Measurements from ENCODE around the gene SLC17A7.

Gene SLC17A7

DNA sequence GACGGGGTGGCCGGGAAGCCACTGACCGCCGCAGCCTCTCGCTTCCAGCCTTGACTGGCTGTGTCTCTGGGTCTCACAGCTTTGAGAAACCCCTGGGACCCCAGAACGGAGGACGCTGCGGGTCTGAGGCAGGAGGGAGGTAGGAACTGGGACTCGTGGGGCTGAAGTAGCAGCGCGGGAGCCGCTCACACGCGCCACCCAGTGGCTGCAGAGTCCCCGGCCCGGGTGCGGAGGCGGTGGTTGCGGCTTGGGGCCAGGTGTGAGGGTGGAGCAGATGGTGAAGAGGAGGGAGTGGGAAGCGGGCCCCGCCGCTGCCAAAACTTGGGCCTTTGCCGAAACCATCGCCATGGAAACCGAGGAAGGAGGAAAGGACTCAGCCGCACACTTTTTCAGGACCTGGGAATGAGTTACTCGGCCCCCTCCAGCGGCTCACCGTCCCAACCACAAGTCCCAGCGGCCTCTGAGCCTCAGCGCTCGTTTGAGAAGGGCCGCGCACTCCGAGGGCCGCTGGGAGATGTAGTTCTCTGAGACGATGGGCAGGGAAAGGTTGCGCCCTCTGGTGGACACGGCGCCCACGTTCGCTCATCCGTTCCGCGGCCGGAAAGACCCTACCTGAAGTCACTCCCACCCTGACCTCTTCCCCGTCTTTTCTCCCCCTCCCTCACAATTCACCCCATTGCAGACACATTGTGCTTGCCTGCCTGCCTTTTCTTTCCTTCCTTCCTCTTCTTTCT lies 2.2 kb upstream of the SLC17A7 start:
- peak; percentile 85 for DNase-seq

DNA sequence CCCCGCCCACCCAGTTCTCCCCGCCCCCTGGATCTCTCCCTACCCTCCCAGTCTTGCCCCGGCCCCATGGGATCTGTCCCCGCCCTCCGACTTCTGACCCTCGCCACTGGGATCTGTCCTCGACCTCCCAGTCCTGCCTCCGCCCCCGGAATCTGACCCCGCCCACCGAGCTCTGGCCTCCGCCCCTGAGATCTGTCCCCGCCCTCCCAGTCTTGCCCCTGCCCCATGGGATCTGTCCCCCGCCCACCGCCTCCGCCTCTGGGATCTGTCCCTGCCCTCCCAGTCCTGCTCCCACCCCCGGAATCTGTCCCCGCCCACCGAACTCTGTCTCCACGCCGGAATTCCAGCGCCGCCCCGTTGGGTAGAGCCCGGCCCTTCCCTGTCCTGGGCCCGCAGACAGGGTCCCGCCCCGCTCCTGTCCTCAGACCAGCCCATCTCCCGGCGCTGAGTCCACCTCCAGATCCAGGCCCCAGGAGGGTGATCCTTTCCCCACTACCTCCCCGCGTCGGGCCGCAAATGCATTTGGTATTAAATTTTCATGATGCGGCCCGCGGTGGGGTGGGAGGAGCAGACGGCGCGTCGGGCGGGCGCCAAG lies 1.5 kb upstream of the SLC17A7 start:
- peak; percentile 63 for DNase-seq

DNA sequence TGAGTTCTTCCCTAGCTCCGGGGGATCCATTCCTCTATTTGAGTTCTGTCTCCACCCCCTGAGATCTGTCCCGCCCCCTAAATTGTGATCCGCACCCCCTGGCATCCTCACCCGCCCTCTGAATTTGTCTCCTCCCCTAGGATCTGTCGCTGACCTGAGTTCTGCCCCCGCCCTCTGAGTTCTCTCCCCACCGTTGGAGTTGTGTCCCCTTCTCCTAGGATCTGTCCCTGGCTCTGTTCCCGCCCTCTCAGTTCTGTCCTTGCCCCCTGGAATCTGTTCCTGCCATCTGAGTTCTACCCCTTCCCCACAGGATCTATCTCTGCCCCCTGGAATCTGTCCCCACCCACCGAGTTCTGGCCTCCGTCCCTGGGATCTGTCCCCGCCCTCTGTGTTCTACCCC lies 1.0 kb upstream of the SLC17A7 start:
- DNase-seq: no peak

DNA sequence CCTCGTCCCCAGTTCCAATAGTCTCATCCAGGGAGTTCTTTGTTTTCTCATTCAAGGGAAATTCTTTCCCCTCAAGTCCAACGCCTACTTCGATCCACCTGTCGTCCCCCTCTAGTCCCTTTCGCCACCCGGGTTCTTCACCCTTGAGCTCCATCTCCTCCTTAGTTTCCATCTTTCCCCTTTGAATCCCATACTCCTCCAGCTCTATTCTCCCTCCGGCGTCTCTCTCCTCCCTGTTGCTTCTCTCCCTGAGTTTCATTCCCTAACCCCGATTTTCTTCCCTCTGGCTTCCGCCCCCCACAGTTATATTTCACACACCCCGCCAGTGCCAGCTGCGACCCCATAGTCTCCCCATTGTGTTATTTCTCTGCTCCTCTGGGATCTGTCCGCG lies 628 bp upstream of the SLC17A7 start:
- DNase-seq: no peak

DNA sequence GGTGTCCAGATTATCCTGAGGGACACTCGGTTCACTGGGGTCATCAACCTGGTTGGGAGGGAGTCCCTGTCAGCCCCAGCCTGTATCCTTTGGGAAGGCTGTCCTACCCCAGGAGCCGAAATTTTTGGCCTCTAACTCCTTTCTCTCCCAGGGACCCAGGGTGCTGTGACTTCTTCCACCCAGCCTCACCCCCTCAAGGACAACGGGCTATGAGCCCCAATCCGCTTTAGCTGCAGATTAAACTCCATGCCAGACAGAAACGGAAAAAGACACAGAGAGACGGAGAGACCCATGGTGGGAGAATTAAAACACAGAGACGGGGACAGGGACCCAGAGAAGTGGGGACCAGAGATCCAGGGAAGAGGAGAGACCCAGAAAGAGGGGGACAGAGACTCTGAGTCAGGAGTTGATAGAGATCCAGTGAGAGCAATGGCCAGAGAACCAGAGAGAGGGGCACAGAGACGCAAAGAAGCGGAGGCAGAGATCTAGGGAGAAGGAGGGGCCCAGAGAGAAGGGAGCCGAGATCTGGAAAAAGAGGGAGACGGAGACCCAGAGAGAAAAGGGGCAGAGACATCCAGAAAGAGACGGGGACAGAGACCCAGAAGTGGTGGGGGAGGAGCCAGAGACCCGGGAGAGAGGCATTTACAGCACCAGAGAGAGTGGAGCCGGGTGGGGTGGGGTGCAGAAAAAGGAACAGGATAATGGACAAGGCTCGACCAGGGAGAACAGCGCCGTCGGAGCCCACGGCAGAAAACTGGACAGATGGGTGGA lies 703 bp downstream of the SLC17A7 start:
- no peak for DNase-seq

DNA sequence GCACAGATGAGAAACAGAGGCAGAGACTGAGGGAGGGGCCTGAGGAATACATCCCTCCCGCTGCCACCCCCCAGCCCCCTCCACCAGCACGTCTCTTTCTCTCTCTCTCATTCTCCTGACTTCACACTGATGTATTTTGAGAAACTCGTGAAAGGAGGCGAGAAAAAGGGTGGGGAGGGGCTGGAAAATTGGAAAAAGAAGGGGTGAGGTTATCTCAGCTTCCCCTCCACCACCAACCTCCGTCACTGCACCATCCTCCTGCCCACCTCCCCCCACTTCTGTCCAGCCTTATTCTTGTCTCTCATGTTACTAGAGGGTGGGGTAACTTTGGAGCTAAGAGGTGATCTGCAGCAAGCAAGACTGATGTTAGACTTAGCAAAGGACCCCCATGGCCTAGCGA lies 1.5 kb downstream of the SLC17A7 start:
- DNase-seq: no peak

DNA sequence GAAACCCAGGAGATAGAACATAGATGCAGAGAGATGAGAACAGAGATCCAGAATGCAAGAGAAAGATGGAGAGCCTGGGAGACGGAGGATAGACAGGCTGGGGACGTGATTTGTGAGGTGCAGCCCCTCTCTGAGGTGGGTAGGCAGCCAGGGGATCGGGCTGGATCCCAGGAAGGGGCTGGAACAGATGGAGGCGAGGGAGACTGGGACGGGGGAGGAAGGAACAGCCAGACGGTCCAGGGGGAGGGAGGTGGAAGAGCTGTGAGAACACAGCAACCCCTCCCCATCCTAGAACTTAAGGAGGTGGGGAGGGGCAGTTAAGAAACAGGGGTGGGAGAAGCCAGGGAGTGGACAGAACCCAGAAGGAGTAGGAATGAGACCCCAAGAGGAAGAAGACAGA lies 3.1 kb downstream of the SLC17A7 start:
- DNase-seq: no peak

DNA sequence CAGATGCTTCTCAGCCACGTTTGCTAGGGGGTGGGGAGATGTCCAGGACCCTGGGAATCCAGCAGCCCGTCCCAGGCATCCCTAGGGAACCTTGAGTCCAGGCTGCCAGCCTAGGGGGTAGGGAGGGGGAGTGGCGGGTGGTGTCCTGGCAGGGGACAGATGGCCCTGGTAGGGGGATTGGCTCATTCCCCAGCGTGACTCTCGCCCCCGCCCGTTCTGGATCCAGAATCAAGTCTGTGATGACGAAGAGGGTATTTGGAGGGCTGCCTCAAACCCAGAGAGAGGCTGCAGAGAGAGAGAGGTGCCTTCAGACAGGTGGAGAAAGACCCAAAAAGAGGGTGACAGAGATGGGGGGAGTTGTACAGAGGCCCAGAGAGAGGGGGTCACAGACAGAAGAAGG lies 4.1 kb downstream of the SLC17A7 start:
- no peak for DNase-seq

DNA sequence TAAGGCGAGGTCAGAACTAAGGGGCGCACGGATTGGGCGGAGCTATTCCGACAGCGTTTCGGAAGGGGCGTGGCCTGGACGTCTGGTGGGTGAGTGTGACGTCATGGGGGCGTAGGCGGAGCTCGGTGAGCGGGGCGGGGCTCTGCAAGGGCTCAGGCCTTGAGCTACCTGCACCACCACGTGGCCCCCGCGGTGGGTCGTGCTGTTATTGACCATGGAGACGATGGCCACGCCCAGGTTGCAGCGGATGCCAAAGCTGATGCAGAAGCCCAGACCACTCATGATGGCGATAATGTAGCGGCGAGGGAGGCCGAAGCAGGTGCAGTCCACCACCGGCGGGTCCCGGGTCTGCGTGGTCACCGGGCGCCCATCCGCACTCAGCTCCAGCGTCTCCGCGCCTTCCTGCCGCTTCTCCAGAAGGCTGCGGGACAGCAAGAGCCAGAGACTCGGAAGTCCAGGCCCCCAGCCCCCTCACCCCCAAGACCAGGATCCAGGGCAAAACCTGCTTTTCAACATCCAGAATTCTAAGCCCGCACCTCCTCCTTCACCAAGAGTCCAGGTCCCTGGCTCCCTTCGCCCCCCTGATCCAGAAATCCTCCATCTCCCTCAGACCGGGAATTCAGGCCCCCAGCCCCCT lies 4.8 kb downstream of the SLC17A7 start:
- no peak for DNase-seq

DNA sequence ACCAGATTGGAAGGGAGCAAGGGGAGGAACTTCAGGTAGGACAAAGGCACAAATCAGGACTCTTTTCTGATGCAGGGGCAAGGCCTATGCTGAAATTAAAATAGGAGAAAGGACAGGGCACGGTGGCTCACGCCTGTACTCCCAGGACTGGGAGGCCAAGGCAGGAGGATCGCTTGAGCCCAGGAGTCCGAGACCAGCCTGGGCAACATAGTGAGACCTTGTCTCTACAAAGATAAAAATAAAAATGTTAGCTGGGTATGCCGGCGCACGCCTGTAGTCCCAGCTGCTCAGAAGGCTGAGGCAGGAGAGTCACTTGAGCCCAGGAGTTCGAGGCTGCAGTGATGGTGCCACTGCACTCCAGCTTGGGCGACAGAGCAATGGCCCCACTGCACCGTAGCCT lies 5.7 kb downstream of the SLC17A7 start:
- DNase-seq: no peak

DNA sequence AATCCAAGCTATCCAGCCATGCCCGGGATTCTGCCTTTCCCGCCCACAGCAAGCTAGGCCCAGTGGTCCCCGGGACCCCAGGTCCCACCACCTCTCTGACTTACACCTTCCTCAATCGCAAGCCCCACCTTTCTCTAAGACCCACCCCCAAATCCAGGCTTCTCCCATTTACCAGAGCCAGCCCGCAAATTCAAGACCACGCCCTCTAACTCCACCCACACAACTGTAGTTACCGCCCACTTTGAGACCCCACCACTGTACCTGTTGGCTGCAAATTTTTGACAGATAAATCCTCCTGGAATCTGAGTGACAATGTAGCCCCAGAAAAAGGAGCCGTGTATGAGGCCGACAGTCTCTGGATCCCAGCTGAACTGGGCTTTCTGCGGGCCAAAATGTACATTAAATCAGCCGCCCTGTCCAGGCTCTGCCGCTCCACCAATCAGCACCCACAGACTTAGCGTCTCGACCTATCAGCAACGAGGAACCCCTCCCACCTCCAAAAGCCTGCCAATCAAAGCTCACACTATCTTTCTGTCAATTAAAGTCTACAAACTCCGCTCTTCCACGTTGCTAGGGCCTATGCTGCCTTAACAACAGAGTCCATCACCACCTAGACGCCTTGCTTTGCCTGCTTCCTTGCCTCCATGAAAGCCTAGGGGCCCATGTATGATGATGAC lies 6.3 kb downstream of the SLC17A7 start:
- no peak for DNase-seq

DNA sequence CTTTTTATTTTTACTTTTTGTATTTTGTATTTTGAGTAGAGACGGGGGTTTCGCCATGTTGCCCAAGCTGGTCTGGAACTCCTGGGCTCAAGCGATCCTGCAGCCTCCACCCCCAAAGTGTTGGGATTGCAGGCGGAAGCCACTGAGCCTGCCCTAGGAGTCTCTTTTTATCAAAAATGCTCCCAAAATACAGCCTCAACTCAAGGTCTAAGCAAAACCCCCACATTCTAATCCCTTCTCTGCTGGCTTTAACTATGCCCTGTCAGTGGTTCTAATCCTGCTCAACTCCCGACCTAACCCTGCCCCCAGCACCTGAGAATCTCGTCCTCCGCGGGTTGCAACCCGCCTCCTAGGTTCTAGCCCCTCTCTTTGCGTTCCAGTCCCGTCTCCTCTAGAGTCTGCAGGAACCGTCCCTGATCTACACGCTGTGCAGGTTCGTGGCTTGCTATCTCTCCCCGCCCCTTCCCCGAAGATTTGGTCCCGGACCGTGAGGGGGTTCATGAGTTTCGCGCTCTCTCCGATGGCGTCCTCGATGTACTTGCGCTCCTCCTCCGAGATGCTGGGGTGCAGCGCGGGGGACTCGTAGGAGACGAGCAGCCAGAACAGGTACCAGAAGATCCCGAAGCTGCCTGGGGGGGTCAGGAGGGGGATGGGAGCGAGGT lies 8.0 kb downstream of the SLC17A7 start:
- no peak for DNase-seq

DNA sequence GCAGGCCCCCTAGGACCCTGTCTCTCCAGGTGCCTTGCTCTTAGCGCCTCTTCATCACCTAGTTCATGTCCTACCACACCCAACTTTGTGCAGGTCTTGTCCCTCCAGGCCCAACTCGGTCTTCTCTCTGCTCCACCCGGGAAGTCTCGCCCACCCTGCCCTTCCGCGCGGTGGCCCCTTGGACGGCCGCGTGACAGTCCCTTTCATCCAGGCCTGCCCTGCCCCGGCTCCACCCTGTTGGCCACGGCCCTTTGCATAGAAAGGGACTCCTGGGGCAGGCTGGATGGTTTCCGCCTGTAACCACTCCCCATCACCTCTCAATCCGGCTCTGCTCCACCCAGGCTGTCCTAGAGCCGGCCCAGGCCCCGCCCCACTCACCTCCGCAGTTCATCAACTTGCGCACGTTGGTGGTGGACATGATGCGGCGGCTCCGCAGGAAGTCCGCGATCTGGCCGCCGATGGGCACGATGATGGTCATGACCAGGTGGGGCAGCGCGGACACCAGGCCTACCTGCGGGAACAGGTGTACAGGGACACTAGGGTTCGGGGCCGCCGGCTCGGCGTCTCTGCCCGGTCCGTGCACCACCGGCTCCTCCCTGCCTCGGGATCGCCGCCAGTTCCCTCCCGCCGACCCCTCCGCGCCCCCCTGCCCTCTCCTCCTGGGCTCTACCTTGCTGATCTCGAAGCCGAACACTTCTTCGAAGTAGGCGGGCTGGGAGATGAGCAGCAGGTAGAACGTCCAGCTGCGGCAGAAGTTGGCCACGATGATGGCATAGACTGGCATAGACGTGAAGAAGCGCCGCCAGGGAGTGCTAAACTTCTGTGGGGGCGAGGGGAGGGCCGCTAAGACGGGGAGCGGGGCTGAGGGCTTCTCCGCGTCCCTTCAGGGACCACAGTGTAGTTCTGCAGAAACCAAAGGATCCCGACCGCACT lies 8.9 kb downstream of the SLC17A7 start:
- DNase-seq: no peak

DNA sequence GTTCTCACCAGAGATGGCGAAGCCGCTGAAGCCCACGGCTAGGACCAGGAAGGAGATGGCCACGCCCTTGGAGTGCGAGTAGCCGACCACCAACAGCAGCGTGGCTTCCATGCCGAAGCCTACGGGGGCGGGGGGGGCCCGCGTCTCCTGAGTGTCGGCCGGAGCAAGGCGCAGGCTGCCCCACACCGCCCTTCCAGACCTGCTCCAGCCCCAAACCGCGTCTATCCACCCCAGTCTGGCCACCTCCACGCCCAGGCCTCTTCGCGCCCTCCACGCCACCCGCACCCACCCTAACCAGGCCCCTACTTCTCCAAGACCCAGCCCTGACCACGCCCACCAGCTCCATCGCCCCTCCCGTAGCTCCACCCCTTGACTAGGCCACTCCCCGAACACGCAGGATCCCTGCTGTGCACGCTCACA lies 10.0 kb downstream of the SLC17A7 start:
- no peak for DNase-seq

DNA sequence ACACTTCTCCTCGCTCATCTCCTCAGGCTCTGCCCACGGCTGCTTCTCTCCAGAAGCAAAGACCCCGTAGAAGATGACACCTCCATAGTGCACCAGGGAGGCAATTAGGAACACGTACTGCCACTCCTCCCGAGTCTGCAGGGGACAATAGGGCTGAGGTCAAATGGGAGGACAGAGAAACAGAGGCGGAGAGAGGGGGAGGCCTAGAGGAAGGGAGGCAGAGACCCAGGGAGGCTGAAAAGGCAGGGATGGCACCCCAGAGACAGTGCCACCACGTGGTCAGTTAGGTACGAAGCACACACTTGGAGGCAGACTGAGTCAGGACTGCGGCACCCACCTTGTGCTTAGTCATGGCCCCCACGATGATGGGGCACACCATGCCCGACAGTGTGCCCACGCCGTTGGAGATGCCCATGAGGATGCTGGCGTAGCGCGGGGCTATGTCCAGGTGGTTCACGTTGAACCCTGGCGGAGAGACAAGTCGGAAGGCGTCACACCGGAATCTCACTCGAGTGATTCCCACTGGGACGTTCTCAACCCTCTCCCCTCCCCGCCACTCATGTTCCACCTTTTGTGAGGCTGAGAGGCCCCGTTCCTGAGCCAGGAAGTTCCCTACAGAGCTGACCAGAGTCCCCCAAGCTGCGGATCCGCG lies 10.5 kb downstream of the SLC17A7 start:
- DNase-seq: peak; percentile 19

DNA sequence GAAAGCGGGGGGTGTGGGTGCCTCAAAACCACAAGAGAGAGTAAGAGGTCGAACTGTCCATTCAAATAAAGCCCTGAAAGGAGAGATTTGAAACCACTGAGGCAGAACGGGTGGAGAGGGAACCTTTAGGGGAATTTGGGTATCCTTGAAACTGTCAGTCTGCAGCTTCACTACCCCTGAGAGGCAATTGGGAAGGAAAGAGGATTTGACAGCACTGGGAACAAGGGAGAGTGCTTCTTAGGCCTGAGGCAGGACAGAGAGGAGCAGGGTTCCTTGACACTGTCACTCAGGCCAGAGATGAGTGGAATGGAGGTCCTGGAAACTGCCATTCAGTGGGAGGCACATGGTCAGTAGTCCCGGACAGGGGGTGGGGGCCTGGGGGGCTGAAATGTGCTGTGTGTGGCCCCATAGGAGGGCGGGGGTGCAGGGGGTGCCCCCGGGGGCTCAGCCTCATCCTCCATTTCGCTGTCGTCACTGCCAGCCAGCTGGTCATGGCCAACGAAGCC lies 11.1 kb downstream of the SLC17A7 start:
- DNase-seq: no peak

DNA sequence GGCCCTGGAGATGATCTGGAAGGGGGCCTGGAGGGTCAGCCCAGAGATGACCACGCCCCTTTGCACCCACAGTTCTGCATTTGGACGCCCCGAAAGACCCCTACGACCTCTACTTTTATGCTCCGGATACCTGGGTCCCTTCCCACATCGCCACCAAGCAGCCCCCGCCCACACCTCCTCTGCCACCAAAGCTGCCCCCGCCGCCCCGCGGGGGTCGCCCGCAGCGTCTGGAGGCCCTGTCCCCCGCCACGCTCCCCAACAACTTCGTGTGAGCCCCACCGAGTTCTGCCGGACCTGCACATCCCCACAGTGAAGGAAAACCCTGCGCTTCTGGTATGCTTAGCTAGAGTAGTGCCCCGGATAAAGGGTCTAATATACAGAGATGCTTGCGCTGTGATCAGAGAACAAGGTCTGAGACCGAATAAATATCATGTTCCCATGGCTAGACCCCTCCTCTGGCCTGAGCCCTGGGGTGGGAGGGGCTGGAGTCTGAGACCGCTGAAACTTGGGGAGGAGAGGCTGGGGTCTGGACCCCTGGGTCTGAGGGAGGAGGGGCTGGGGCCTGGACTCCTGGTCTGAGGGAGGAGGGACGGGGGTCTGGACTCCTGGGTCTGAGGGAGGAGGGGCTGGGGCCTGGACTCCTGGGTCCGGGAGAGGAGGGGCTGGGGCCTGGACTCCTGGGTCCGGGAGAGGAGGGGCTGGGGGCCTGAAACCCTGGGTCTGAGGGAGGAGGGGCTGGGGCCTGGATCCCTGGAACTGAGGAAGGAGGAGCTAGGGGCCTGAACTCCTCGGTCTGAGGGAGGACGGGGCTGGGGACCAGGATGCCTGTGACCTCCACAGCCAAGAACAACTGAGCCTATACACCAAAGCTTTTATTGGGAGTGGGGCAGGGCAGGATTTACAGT lies 12.5 kb downstream of the SLC17A7 start:
- DNase-seq: no peak

DNA sequence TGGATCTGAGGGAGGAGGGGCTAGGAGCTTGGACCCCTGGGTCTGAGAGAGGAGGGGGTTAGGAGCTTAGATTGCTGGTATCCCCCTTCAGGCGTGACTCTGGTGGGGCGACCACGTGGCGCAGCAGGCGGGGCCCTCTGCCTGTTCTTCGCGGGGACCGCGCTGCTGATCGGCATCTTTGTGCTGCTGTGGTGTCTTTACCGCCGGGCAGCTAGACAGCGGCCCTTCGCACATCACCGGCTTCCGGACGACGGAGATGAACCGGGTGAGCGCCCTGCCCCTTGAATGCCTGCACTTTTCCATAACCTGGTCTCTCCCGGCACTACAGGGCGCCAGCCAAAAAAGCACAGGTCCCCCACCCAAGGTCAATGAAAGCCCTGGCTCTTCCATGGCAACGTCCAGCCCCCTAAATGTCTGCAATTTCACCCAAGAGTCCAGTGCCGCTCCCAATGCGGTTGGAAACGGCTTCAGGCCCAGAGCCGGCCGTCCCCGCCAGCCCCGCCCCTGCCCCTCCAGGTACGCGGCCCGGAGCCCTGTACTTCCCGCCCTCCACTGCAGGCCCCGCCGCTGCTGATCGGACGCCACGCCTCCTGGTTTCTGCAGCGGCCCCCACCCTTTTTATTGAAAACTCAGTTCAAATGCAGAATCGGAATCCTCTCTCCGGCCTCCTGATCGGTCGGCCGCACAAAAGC lies 13.3 kb downstream of the SLC17A7 start:
- no peak for DNase-seq

DNA sequence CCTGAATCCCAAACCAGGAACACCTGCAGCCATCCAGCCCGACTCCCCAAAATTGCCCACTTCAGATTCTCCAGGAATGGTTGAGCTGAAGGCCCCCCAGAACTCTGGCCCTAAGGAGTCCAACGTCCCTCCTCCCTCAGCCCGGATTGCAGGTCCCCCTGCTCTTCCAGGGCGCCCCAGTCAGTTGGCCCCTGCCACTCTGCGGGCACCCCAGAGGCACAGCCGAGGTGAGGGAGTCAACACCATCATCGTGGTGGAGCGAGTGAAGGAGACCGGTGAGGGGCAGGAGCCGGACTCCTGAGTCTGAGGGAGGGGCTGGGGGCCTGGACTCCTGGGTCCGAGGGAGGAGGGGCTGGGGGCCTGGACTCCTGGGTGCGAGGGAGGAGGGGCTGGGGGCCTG lies 14.0 kb downstream of the SLC17A7 start:
- DNase-seq: no peak
